Measurements from ENCODE around the gene COG2. TPM values are rescaled to one million over a fixed set of nuclear protein-coding genes. Genes with fewer than 3 reads are reported as not detected.
"Not testable (repeated sequence)": the region's sequence is repeated elsewhere in the genome, so short reads cannot be mapped to it uniquely, and the experiment has no call there.

The COG2 gene
- total and polyA plus RNA-seq, 5 experiments from 2014 or later: 30.4 to 50.2 (median 40.4) TPM

DNA sequence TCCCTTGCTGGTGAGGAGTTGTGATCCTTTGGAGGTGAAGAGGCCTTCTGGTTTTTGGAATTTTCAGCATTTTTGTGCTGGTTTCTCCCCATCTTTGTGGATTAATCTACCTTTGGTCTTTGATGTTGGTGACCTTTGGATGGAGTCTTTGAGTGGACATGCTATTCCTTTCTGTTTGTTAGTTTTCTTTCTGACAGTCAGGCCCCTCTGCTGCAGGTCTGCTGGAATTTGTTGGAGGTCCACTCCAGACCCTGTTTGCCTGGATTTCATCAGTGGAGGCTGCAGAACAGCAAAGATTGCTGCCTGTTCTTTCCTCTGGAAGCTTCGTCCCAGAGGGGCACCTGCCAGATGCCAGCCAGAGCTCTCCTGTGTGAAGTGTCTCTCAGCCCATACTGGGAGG lies 15.8 kb downstream of the COG2 start:
- H3K27me3 Mint-ChIP-seq, H3K4me3 Mint-ChIP-seq, POLR2A ChIA-PET, ATAC-seq, H3K9me3 Mint-ChIP-seq, DNase-seq: not testable (repeated sequence)
- H3K27ac Mint-ChIP-seq: peak overlapping the region in 2 of 10 donors; percentile 34 to 46
- peaks cover 0 to 57% (median 11%) of the 10 kb centered on the region in 3 donors for H3K36me3 Mint-ChIP-seq
- peaks cover 35 to 47% (median 42%) of the 10 kb centered on the region in 4 donors for H3K4me1 Mint-ChIP-seq

DNA sequence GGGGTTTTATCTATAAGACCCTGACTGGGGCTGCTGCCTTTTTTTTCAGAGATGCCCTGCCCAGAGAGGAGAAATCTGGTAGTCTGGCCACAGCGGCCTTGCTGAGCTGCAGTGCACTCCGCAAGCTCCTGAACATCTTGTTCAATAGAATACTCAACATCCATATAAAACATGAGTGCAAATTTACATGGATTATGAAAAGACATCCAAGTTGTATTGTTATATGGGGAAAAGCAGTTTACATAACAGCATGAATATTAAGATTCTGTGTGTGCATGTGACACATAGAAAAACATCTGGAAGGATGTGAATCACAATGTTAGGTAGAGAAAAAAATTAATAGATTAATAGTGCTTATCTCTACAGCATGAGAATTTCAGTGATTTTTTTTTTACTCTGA lies 16.4 kb downstream of the COG2 start:
- Mint-ChIP-seq H3K27ac (peak overlapping the region in 1 of 10 donors; percentile 46), H3K4me1 (peaks cover 33 to 41% (median 38%) of the 10 kb centered on the region in 4 donors), H3K9me3 (no peaks in the 10 kb centered on the region), H3K27me3 (no peaks in the 10 kb centered on the region), H3K36me3 (peaks cover 0 to 62% (median 7%) of the 10 kb centered on the region in 3 donors), H3K4me3 (no peak overlapping the region)
- DNase-seq: no peak
- no peak for ATAC-seq
- POLR2A ChIA-PET: no interaction called here

DNA sequence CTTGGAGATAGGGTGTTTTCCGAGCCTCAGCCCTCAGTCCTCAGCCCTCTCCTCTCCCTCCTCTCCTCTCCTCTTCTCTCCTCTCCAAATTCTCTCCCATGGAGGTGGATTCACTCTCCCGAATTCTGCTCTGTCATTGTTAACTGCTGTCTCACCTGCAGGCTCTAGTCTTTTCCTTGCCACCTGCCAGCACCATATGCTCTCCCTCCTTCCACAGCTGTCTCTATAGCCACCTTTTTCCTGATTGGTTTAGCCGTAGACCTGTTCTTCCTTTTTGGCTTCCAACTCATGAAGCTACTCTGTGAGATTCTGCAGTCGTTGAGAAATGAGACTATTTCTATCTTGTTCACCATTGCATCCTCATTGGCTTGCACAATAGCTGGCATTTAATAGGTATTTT lies 19.7 kb downstream of the COG2 start:
- Mint-ChIP-seq H3K36me3 (peaks cover 9 to 83% (median 18%) of the 10 kb centered on the region in 3 donors), H3K27me3 (no peaks in the 10 kb centered on the region), H3K4me3 (no peak overlapping the region), H3K9me3 (no peaks in the 10 kb centered on the region), H3K4me1 (peaks cover 5 to 11% (median 7%) of the 10 kb centered on the region in 4 donors), H3K27ac (peak overlapping the region in 2 of 10 donors; percentile 23 to 57)
- no peak for DNase-seq
- POLR2A ChIA-PET: no interaction called here
- no peak for ATAC-seq

DNA sequence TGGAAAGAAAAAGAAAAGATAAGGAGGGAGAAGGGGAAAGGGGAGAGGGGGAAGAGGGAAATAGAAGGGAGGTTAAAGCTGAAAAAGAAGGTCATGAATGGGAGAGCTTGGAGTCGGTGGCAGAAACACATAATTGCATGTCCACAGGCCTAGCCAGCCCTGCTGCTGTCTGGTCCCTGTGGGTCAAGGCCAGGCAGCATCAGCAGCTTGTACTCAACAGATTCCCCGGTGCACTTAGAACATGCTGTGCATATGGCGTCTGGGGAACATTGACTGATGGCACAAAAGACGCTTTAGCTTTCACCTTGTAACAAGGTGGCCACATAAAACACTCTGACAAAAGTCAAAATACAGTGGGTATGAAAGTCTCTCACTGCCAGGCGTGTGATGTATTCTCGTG lies 25.9 kb downstream of the COG2 start:
- Mint-ChIP-seq H3K4me3 (no peak overlapping the region), H3K4me1 (peaks cover 0 to 7% (median 0%) of the 10 kb centered on the region in 4 donors), H3K36me3 (peaks cover 9 to 94% (median 45%) of the 10 kb centered on the region in 3 donors), H3K9me3 (no peaks in the 10 kb centered on the region), H3K27me3 (no peaks in the 10 kb centered on the region), H3K27ac (no peak overlapping the region)
- ATAC-seq: no peak
- POLR2A ChIA-PET: interaction anchor here (0.6 kb wide), 2 partner anchors 337 to 379 kb away, joined by 3 read pairs; no protein-coding TSS in a partner anchor
- DNase-seq: no peak

DNA sequence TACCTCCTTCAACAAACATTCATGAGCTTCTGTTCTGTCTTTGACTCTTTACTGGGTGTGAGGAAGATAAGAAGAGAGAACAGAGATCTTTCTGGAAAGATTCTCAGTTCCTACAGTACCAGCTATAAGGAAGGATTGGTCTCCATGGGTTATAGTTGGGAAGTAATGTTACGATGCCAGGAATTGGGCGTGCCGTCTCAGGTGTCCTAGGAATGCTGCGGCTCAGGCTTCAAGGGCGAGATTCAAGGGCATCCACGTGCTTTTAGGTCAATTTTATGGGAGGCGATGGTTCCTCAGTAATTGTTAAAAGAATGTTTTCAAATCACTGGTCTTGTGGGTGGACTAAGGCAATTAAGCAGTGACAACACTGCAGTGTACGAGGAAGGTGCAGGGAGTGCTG lies 27.3 kb downstream of the COG2 start:
- H3K4me3 Mint-ChIP-seq: no peak overlapping the region
- POLR2A ChIA-PET: no interaction called here
- H3K9me3 Mint-ChIP-seq: no peaks in the 10 kb centered on the region
- DNase-seq: no peak
- peaks cover 9 to 97% (median 48%) of the 10 kb centered on the region in 3 donors for H3K36me3 Mint-ChIP-seq
- ATAC-seq: no peak
- H3K27ac Mint-ChIP-seq: peak overlapping the region in 1 of 10 donors; percentile 10
- no peaks in the 10 kb centered on the region for H3K27me3 Mint-ChIP-seq
- peaks cover 0 to 7% (median 0%) of the 10 kb centered on the region in 4 donors for H3K4me1 Mint-ChIP-seq

DNA sequence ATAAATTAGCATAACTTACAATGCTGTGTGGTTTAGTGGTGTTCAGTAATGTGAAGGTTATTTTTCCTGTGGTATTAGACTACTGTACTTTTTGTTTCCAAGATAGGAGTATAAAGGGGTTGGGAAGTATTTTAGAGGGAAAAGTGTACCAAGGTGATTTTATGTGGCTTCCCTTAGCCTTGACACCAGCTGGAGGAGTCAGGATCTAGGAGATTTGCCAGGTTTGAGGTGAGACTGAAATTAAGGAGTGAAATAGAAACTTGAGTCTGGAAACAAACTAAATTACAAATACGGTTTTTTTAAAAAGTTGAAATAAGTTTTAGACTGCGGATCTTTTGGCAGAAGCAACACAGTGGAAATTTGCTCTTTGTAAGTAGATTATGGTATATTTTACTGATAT lies 32.3 kb downstream of the COG2 start:
- Mint-ChIP-seq H3K36me3 (peaks cover 16 to 94% (median 40%) of the 10 kb centered on the region in 3 donors), H3K4me3 (peak overlapping the region in 1 of 10 donors; percentile 22), H3K27ac (peak overlapping the region in 1 of 10 donors; percentile 52), H3K9me3 (no peaks in the 10 kb centered on the region), H3K4me1 (peaks cover 0 to 3% (median 0%) of the 10 kb centered on the region in 4 donors), H3K27me3 (no peaks in the 10 kb centered on the region)
- POLR2A ChIA-PET: no interaction called here
- ATAC-seq: no peak
- no peak for DNase-seq

DNA sequence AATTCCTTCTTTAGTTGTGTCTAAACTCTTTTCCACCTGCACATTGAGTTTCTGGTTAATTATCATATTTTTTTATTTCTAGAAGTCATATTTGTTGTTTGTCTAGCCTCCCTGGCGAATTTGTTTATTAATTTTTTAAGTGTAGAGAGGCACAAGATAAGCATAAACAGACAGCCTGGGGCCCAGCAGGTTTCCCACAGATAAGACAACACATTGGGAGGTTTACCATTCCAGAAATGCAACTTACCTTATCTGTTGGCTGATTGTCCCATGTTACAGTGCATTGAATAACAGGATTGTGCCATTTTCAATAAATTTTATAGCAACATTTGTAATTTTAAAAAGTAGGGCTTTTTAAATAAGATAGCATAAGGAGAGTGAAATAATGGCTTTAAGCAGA lies 34.9 kb downstream of the COG2 start:
- H3K9me3 Mint-ChIP-seq: no peaks in the 10 kb centered on the region
- no peak for ATAC-seq
- H3K27ac Mint-ChIP-seq: peak overlapping the region in 1 of 10 donors; percentile 15
- H3K36me3 Mint-ChIP-seq: peaks cover 16 to 92% (median 34%) of the 10 kb centered on the region in 3 donors
- POLR2A ChIA-PET: no interaction called here
- H3K4me3 Mint-ChIP-seq: no peak overlapping the region
- H3K4me1 Mint-ChIP-seq: peaks cover 0 to 4% (median 0%) of the 10 kb centered on the region in 4 donors
- H3K27me3 Mint-ChIP-seq: no peaks in the 10 kb centered on the region
- DNase-seq: no peak

DNA sequence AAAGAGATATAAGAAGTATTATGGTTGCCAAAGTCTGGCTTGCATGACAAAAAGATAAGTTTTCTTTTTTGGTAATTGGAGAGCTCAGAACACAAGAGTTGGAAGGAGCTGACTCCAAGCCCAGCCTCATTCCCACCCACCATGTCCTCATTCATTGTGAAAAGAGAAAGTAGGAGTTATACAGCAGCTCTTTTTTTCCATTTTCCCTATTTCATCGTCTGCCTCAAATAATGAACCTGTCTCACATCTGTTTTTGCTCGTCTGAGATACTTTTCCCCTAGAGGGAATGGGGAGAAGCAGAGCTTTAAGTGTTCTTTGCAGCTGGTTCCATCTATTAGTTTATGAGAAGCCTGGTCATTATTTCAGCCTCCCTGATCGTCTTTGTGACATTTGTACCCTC lies 36.9 kb downstream of the COG2 start:
- no peak overlapping the region for H3K4me3 Mint-ChIP-seq
- no peak for ATAC-seq
- H3K36me3 Mint-ChIP-seq: peaks cover 16 to 90% (median 21%) of the 10 kb centered on the region in 3 donors
- no peaks in the 10 kb centered on the region for H3K9me3 Mint-ChIP-seq
- H3K27me3 Mint-ChIP-seq: no peaks in the 10 kb centered on the region
- POLR2A ChIA-PET: no interaction called here
- no peak for DNase-seq
- peaks cover 0 to 12% (median 4%) of the 10 kb centered on the region in 4 donors for H3K4me1 Mint-ChIP-seq
- no peak overlapping the region for H3K27ac Mint-ChIP-seq

DNA sequence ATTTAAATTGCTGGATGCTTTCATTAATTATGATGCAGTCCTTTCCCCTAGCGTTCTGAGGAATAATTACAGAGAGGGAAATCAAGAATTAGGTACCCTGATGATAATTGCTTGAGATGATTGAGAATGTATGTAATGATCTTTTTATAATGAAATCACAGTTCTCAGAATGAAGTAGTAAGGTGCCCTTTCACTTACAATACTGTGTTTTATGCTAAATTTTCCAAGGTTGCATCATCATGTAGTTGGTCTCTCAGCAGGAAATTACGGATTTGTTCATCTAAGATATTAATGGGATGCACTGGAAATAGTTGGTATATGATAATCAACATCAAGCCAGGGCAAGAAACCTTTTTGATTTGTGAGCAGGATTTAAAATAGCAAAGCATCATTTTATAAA lies 37.5 kb downstream of the COG2 start:
- peaks cover 0 to 12% (median 4%) of the 10 kb centered on the region in 4 donors for H3K4me1 Mint-ChIP-seq
- H3K9me3 Mint-ChIP-seq: no peaks in the 10 kb centered on the region
- no peak overlapping the region for H3K4me3 Mint-ChIP-seq
- no peaks in the 10 kb centered on the region for H3K27me3 Mint-ChIP-seq
- no peak for DNase-seq
- no peak for ATAC-seq
- POLR2A ChIA-PET: no interaction called here
- peak overlapping the region in 2 of 10 donors; percentile 25 to 40 for H3K27ac Mint-ChIP-seq
- peaks cover 16 to 90% (median 24%) of the 10 kb centered on the region in 3 donors for H3K36me3 Mint-ChIP-seq

DNA sequence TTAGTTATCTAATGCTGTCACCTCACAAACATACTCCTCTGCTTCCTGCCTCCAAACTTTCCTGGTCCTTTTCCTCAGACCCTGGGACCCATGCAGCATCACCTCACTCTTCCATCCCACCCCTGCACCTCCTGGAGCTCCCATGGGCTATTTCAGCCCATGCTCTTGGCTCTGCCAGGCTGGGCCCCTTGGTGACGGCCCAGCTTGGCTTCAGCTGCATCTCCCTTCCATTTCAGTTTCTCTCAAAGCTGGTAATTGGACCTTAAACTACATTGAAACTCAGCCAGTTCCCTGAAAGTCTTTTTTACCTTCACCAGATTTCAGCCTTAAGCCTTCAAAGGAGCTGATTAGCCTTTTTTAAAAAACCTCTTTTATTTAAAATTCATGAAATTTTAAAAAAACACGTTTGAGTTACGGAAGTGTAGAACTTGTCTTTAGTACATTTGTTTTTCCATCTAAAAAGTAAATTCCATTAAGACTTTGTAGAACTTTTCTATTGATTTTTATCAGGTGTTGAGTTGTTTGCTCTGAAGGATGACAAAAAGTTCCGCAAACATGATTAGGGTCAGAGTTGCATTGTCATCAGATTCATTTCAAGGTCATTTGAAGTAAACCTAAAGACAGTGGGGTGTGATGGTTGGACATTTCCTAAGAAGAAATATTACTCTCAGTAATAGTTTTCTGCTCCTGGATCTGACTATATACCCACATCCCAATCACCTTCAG lies 38.2 kb downstream of the COG2 start:
- H3K4me3 Mint-ChIP-seq: no peak overlapping the region
- DNase-seq (no peak), ATAC-seq (no peak)
- H3K27me3 Mint-ChIP-seq: no peaks in the 10 kb centered on the region
- H3K9me3 Mint-ChIP-seq: no peaks in the 10 kb centered on the region
- H3K27ac Mint-ChIP-seq: peak overlapping the region in 4 of 10 donors; percentile 24 to 52 (median 30)
- POLR2A ChIA-PET: no interaction called here
- peaks cover 0 to 12% (median 4%) of the 10 kb centered on the region in 4 donors for H3K4me1 Mint-ChIP-seq
- H3K36me3 Mint-ChIP-seq: peaks cover 16 to 92% (median 26%) of the 10 kb centered on the region in 3 donors

DNA sequence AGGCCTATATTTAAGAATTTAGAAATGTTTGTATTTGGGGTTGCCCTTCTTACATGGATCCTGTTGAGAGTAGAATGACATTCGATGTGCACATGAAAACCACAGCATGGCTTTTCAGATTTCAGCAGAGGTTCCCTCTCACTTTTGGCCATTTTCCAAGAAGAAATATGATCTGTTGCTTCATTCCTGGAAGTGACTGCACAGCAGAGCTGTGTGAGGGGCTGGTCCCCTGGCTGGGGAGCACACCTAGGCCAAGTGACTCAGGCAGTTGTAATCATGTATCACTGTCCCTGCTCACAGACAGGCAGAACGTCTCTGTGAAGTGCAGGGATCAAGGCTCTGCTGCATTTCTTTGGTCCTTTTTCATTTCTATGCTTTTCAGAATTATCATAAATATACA lies 39.3 kb downstream of the COG2 start:
- POLR2A ChIA-PET: no interaction called here
- Mint-ChIP-seq H3K4me3 (no peak overlapping the region), H3K27ac (no peak overlapping the region), H3K36me3 (peaks cover 8 to 92% (median 18%) of the 10 kb centered on the region in 3 donors), H3K4me1 (peaks cover 0 to 12% (median 4%) of the 10 kb centered on the region in 4 donors), H3K27me3 (no peaks in the 10 kb centered on the region), H3K9me3 (no peaks in the 10 kb centered on the region)
- ATAC-seq (no peak), DNase-seq (no peak)

DNA sequence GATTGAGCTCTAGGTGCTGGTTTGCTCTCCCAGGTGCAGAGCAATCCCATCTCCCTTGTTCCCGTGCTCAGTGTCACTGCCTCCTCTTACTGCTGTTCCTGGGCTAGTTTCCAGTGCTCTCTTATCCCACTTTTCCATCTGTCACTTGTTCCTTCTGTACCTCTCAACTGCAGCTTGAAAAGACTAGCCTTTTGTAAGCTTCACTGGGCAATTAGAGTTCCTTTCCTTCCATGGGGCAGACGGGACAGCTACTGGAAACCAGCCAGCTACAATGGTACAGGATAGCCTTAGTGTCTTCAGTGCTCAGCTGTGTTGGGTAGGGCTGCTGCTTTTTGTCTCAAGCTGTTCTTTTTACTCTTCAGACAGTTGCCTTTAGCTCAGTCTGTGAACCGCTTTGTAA lies 40.0 kb downstream of the COG2 start:
- POLR2A ChIA-PET: no interaction called here
- H3K27ac Mint-ChIP-seq: peak overlapping the region in 5 of 10 donors; percentile 3 to 55 (median 31)
- DNase-seq (no peak), ATAC-seq (no peak)
- no peak overlapping the region for H3K4me3 Mint-ChIP-seq
- H3K9me3 Mint-ChIP-seq: no peaks in the 10 kb centered on the region
- H3K27me3 Mint-ChIP-seq: no peaks in the 10 kb centered on the region
- peaks cover 0 to 12% (median 4%) of the 10 kb centered on the region in 4 donors for H3K4me1 Mint-ChIP-seq
- H3K36me3 Mint-ChIP-seq: peaks cover 8 to 93% (median 18%) of the 10 kb centered on the region in 3 donors

DNA sequence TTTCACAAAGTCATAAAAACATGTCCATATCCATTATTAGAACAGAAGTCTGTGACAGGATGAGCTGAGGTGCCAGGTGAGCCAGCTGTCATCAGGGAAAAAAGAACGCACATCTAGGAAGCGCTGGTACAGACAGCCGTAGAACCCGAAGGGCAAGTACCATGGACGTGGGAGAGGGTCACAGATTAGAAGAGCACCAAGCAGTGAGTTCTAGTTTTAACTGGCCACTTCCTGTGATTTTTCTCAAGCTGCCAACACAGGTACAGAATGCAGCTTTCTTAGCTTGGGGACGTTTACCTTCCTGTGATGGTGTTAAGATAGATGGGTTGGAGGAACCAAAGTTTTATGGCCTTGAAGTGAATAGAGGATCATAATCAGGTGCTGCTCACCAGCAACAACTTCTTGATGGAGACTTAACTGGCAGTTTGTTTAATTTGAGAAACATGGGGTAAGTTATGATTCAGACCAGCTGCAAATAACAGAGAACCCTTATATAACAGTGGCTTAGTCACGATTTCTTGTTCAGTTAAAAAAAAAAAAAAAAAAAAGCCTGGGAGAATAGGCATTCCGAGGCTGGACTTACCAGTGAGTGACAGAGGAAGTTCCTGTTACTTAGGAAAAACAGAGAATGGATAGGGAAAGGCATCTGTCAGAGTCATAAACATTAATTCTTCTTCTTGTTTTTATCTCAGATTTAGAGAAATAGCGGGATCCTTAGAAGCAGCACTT lies 40.8 kb downstream of the COG2 start:
- H3K27ac Mint-ChIP-seq: peak overlapping the region in 5 of 10 donors; percentile 20 to 82 (median 31)
- peaks cover 8 to 92% (median 21%) of the 10 kb centered on the region in 3 donors for H3K36me3 Mint-ChIP-seq
- no peak overlapping the region for H3K4me3 Mint-ChIP-seq
- H3K27me3 Mint-ChIP-seq: no peaks in the 10 kb centered on the region
- DNase-seq (no peak), ATAC-seq (no peak)
- POLR2A ChIA-PET: no interaction called here
- peaks cover 0 to 12% (median 4%) of the 10 kb centered on the region in 4 donors for H3K4me1 Mint-ChIP-seq
- no peaks in the 10 kb centered on the region for H3K9me3 Mint-ChIP-seq

All from naive thymus-derived CD8-positive, alpha-beta T cell (primary cell).